Activated B cell treated with CpG ODN at 0.5 μM for 24 hours (primary cell): ENCODE measurements around the gene GPR157. TPM values are rescaled to one million over a fixed set of nuclear protein-coding genes. Genes with fewer than 3 reads are reported as not detected.
"Not testable (repeated sequence)": the region's sequence is repeated elsewhere in the genome, so short reads cannot be mapped to it uniquely, and the experiment has no call there.

Experiments used
- ATAC-seq: fragments of 200-7000 bp; cut with Tn5 transposase; one replicate; pipeline ENCODE4 v1.10.0; 2021; ENCODE audit warnings: low read depth, mild to moderate bottlenecking, moderate library complexity
- CTCF ChIA-PET: fragments of 350-600 bp; sonication (Branson Sonifier 250); formaldehyde crosslinking; loops from one replicate; lab custom pipeline; 2021; ENCODE audit warnings: antibody characterized with exemption; lab: Charles Lee
- POLR2A ChIA-PET: fragments of 350-600 bp; sonication (Branson Sonifier 250); formaldehyde crosslinking; loops from one replicate; lab custom pipeline; 2021; ENCODE audit warnings: antibody characterized with exemption; lab: Charles Lee
- DNase-seq: peaks from one replicate; pipeline ENCODE4 v3.0.0; 2022
- H3K27ac Mint-ChIP-seq: one replicate; pipeline ENCODE4 v1.8.0; 2020; ENCODE audit warnings: mixed read lengths
- H3K27me3 Mint-ChIP-seq: one replicate; pipeline ENCODE4 v1.8.0; 2021; ENCODE audit warnings: mixed read lengths
- H3K36me3 Mint-ChIP-seq: one replicate; pipeline ENCODE4 v1.8.0; 2021; ENCODE audit warnings: low read depth, mixed read lengths
- H3K4me1 Mint-ChIP-seq: one replicate; pipeline ENCODE4 v1.8.0; 2021; ENCODE audit warnings: mixed read lengths
- H3K4me3 Mint-ChIP-seq: one replicate; pipeline ENCODE4 v1.8.0; 2020; ENCODE audit warnings: mild to moderate bottlenecking, mixed read lengths
- H3K9me3 Mint-ChIP-seq: one replicate; pipeline ENCODE4 v1.8.0; 2020; ENCODE audit warnings: mixed read lengths
- CTCF ChIP-seq: fragments of 200-600 bp; IDR thresholded peaks from one replicate; pipeline ENCODE4 v1.8.0; 2022; ENCODE audit warnings: antibody characterized with exemption, mild to moderate bottlenecking
- intact Hi-C: fragments of 100-400 bp; cut with micrococcal nuclease; formaldehyde crosslinking; loops from one replicate; pipeline ENCODE4 v1.15.1; 2024
- total RNA-seq: library from RNA; stranded (reverse); gene quantifications from 2 replicates; pipeline ENCODE4 v1.2.3, GENCODE V29; 2022

Gene GPR157
- total RNA-seq, 1 donor from 2014 or later: 7.0 TPM

DNA sequence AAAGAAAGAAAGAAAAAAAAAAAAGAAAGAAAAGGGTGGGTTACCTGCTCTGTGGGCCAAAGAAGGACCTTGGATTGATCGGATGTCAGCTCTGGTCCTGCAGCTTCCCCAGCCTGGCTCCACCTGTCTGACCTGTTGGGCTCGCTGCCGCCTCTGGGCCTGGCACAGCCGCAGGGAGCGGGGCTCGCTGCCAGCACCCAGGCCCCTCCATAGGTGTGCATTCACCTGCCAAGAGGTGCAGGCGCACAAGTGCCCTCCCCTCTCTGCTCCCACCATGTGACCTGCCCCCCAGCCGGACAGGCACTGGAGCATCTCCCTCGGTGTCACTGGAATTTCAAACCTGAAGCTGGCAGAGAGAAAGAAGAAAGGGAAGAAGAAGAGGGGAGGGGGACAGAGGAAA, 33.1 kb upstream of the GPR157 start:
- TF ChIP-seq CTCF: no peak
- Mint-ChIP-seq H3K36me3 (no peaks in the 10 kb centered on the region), H3K4me3 (no peak overlapping the region), H3K27me3 (no peaks in the 10 kb centered on the region), H3K9me3 (no peaks in the 10 kb centered on the region), H3K27ac (no peak overlapping the region), H3K4me1 (peaks cover 28% of the 10 kb centered on the region)
- ChIA-PET CTCF (no interaction called here), POLR2A (no interaction called here)
- intact Hi-C loops: loop anchor here (5.0 kb wide), 1 partner anchor 35 kb away; the partner anchor contains the start of gene GPR157
- ATAC-seq (no peak), DNase-seq (no peak)

- TF ChIP-seq CTCF: no peak
- Mint-ChIP-seq H3K9me3 (no peaks in the 10 kb centered on the region), H3K27me3 (no peaks in the 10 kb centered on the region), H3K4me1 (peaks cover 28% of the 10 kb centered on the region), H3K4me3 (no peak overlapping the region), H3K27ac (no peak overlapping the region), H3K36me3 (no peaks in the 10 kb centered on the region)
- ATAC-seq: no peak
- intact Hi-C loops: loop anchor here (5.0 kb wide), 1 partner anchor 34 kb away; the partner anchor contains the start of gene GPR157
- POLR2A ChIA-PET: no interaction called here
- no peak for DNase-seq
- CTCF ChIA-PET: no interaction called here
Observed at GRCh38 chr1:9161342-9161741, 32.4 kb upstream of the GPR157 start.

- no peaks in the 10 kb centered on the region for H3K27me3 Mint-ChIP-seq
- no peak overlapping the region for H3K4me3 Mint-ChIP-seq
- ATAC-seq (no peak), DNase-seq (no peak)
- TF ChIP-seq CTCF: no peak
- H3K9me3 Mint-ChIP-seq: no peaks in the 10 kb centered on the region
- peaks cover 26% of the 10 kb centered on the region for H3K4me1 Mint-ChIP-seq
- ChIA-PET POLR2A (no interaction called here), CTCF (no interaction called here)
- no peaks in the 10 kb centered on the region for H3K36me3 Mint-ChIP-seq
- no peak overlapping the region for H3K27ac Mint-ChIP-seq
- intact Hi-C loops: loop anchor here (5.0 kb wide), 1 partner anchor 33 kb away; the partner anchor contains the start of gene GPR157
Observed at GRCh38 chr1:9160079-9160717, 31.3 kb upstream of the GPR157 start.

GRCh38 chr1:9155879-9156278, 27.0 kb upstream of the GPR157 start:
- DNase-seq (no peak), ATAC-seq (no peak)
- Mint-ChIP-seq H3K36me3 (no peaks in the 10 kb centered on the region), H3K9me3 (no peaks in the 10 kb centered on the region), H3K27ac (no peak overlapping the region), H3K4me3 (no peak overlapping the region), H3K27me3 (no peaks in the 10 kb centered on the region), H3K4me1 (no peaks in the 10 kb centered on the region)
- no peak for TF ChIP-seq CTCF
- ChIA-PET POLR2A (no interaction called here), CTCF (no interaction called here)
- intact Hi-C loops: no loop called here

DNA sequence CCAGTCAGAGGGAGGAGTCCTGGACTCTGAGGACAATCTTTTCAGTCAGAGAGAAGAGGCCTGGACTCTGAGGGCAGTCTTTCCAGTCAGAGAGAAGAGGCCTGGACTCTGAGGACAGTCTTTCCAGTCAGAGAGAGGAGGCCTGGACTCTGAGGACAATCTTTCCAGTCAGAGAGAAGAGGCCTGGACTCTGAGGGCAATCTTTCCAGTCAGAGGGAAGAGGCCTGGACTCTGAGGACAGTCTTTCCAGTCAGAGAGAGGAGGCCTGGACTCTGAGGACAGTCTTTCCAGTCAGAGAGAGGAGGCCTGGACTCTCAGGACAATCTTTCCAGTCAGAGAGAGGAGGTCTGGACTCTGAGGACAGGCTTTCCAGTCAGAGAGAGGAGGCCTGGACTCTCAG, 26.5 kb upstream of the GPR157 start:
- POLR2A ChIA-PET, H3K4me3 Mint-ChIP-seq, H3K36me3 Mint-ChIP-seq, H3K27me3 Mint-ChIP-seq, H3K27ac Mint-ChIP-seq, DNase-seq, CTCF ChIA-PET, ATAC-seq, intact Hi-C loops, H3K4me1 Mint-ChIP-seq, H3K9me3 Mint-ChIP-seq: not testable (repeated sequence)

DNA sequence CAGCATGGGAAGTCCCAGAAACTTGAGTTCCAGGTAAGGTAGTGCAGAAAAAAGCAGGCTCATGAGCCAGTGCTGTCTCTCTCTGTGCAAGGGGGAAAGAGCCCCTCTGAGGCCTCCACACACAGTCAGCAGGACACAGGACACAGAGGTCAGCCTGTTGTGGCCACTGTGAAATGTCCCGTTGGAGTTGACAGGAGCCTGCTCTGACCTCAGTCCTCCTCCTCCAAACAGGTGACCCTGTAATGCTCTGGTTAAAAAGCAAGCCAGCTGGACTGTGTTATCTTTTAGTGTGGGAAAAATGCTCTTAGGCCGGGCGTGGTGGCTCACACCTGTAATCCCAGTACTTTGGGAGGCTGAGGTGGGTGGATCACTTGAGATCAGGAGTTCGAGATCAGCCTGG, 24.2 kb upstream of the GPR157 start:
- ATAC-seq (no peak), DNase-seq (no peak)
- Mint-ChIP-seq H3K4me1 (no peaks in the 10 kb centered on the region), H3K27me3 (no peaks in the 10 kb centered on the region), H3K27ac (no peak overlapping the region), H3K36me3 (no peaks in the 10 kb centered on the region), H3K9me3 (no peaks in the 10 kb centered on the region), H3K4me3 (no peak overlapping the region)
- POLR2A ChIA-PET: no interaction called here
- no peak for TF ChIP-seq CTCF
- CTCF ChIA-PET: no interaction called here
- intact Hi-C loops: no loop called here
